PC-9 (cell line): Measurements from ENCODE around the gene STUB1. TPM values are rescaled to one million over a fixed set of nuclear protein-coding genes. Genes with fewer than 3 reads are reported as not detected.

Experiments
- BruUV-seq: library from RNA; stranded (reverse); fragments of 400-500 nt; replicated peaks from 2 replicates; lab custom pipeline; 2021; lab: Mats Ljungman, UMichigan
- CTCF ChIA-PET: fragments of 300-600 bp; sonication (Branson Sonifier 250); formaldehyde crosslinking; loops from one replicate; lab custom pipeline; 2022; ENCODE audit warnings: antibody characterized with exemption; lab: Charles Lee
- POLR2A ChIA-PET: fragments of 300-600 bp; sonication (Branson Sonifier 250); formaldehyde crosslinking; loops from one replicate; lab custom pipeline; 2022; ENCODE audit warnings: antibody characterized with exemption; ENCODE audit not compliant: unreplicated experiment; lab: Charles Lee
- DNase-seq, 2 experiments: peaks; one replicate each; pipeline versions ENCODE4 v3.0.0 to v3.0.0-alpha.2; 2015 to 2022; ENCODE audit warnings: mixed read lengths in 1 of 2
- H2AFZ ChIP-seq: fragments of 200-600 bp; sonication (generic); 2 replicates; pipeline ENCODE4 v1.8.1; 2017; ENCODE audit warnings: antibody characterized with exemption
- H3F3A ChIP-seq: fragments of 200-600 bp; sonication (generic); 2 replicates; pipeline ENCODE4 v1.8.1; 2017; ENCODE audit warnings: antibody characterized with exemption, mild to moderate bottlenecking, low read depth; ENCODE audit not compliant: insufficient read depth
- H3K27ac ChIP-seq: fragments of 200-600 bp; sonication (generic); 2 replicates; pipeline ENCODE4 v1.6.1; 2016; ENCODE audit warnings: mixed run types
- H3K27me3 ChIP-seq: fragments of 200-600 bp; sonication (generic); 2 replicates; pipeline ENCODE4 v1.6.1; 2016; ENCODE audit warnings: low read depth, mixed run types; ENCODE audit not compliant: insufficient read depth
- H3K36me3 ChIP-seq: fragments of 200-600 bp; sonication (generic); 2 replicates; pipeline ENCODE4 v1.6.1; 2016; ENCODE audit warnings: low read depth, mixed run types
- H3K4me1 ChIP-seq: fragments of 200-600 bp; sonication (generic); replicated peaks from 2 replicates; pipeline ENCODE4 v1.6.1; 2016; ENCODE audit warnings: mixed run types; ENCODE audit not compliant: insufficient read depth
- H3K4me2 ChIP-seq: fragments of 200-600 bp; sonication (generic); 2 replicates; pipeline ENCODE4 v1.6.1; 2017; ENCODE audit warnings: mixed run types
- H3K4me3 ChIP-seq: fragments of 200-600 bp; sonication (generic); 2 replicates; pipeline ENCODE4 v1.6.1; 2016; ENCODE audit warnings: mixed run types
- H3K79me2 ChIP-seq: fragments of 200-600 bp; sonication (generic); 2 replicates; pipeline ENCODE4 v1.6.1; 2017; ENCODE audit warnings: low read depth, mixed run types
- H3K9me2 ChIP-seq: fragments of 200-600 bp; sonication (generic); 2 replicates; pipeline ENCODE4 v1.8.1; 2017; ENCODE audit warnings: mild to moderate bottlenecking; ENCODE audit not compliant: insufficient read depth
- H3K9me3 ChIP-seq: fragments of 200-600 bp; sonication (generic); 2 replicates; pipeline ENCODE4 v1.8.1; 2016; ENCODE audit warnings: low read depth; ENCODE audit not compliant: insufficient read depth
- H4K20me1 ChIP-seq: fragments of 200-600 bp; sonication (generic); 2 replicates; pipeline ENCODE4 v1.8.1; 2017; ENCODE audit not compliant: insufficient read depth
- CTCF ChIP-seq: fragments of 200-600 bp; sonication (generic); conservative IDR thresholded peaks from 2 replicates; pipeline ENCODE4 v1.6.1; 2017; ENCODE audit warnings: mixed run types, antibody characterized with exemption, mild to moderate bottlenecking, moderate library complexity
- EZH2 ChIP-seq: fragments of 200-600 bp; sonication (generic); IDR thresholded peaks from 2 replicates; pipeline ENCODE4 v1.8.0; 2017; ENCODE audit warnings: antibody characterized with exemption, low read depth
- intact Hi-C: fragments of 100-400 bp; cut with micrococcal nuclease; formaldehyde crosslinking; loops from one replicate; pipeline ENCODE4 v1.10.0; 2022; ENCODE audit not compliant: unreplicated experiment
- total RNA-seq: library from RNA; stranded (reverse); gene quantifications from 2 replicates; pipeline ENCODE4 v1.2.3, GENCODE V29; 2021

STUB1 gene
- total RNA-seq, 1 experiment from 2014 or later: 174 TPM

DNA sequence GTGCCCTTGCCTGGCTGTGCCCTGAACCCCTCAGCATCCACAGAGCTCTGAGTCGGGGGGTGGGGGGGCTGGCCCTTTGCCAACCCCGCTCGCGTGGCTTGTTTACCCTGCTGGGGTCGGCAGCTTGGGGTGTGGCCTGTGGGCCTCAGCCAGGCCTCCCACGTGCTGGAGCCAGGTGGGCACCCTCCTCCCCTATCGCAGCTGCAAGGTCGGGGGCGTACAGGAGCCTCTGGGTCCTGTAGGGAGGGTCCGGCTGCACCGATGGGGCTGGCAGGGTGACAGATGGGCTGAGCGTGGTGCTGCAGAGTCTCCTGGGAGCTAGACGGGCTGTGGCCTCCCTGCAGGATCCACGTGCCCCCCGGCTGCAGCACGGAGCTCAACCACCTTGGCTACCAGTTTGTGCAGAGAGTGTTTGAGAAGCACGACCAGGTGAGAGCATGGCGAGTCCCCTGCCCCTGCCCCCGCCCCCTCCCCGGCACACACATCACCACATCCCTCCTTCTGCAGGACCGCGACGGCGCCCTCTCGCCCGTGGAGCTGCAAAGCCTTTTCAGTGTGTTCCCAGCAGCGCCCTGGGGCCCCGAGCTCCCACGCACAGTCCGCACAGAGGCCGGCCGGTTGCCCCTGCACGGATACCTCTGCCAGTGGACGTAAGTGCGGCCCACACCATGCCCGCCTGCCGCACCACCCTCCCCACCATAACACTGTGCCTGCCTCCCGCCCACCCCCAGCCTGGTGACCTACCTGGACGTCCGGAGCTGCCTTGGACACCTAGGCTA is 8.7 kb upstream of the STUB1 start:
- no peaks in the 10 kb centered on the region for H3K9me3 ChIP-seq
- DNase-seq: no peak
- no peak for TF ChIP-seq EZH2
- TF ChIP-seq CTCF: no peak
- POLR2A ChIA-PET: interaction anchor here (0.6 kb wide), 1 partner anchor 37 kb away, joined by 4 read pairs; no protein-coding TSS in a partner anchor
- no peak overlapping the region for H3K4me3 ChIP-seq
- no peak overlapping the region for H2AFZ ChIP-seq
- intact Hi-C loops: no loop called here
- peaks cover 9% of the 10 kb centered on the region; the same call in 1 of the 2 replicates for H3K4me1 ChIP-seq
- H3K27ac ChIP-seq: no peak overlapping the region
- no peaks in the 10 kb centered on the region for H3K36me3 ChIP-seq
- peaks cover 21% of the 10 kb centered on the region for H3K79me2 ChIP-seq
- no peak overlapping the region for H3K4me2 ChIP-seq
- no TSS peak for BruUV-seq
- no peaks in the 10 kb centered on the region for H3K9me2 ChIP-seq
- H3K27me3 ChIP-seq: no peaks in the 10 kb centered on the region
- CTCF ChIA-PET: interaction anchor here (0.6 kb wide), 1 partner anchor 334 kb away, joined by 6 read pairs; no protein-coding TSS in a partner anchor
- peaks cover 16% of the 10 kb centered on the region; the same call in 1 of the 2 replicates for H3F3A ChIP-seq
- no peaks in the 10 kb centered on the region; the same call in 1 of the 2 replicates for H4K20me1 ChIP-seq

- Histone ChIP-seq H3K4me1 (peaks cover 9% of the 10 kb centered on the region; the same call in 1 of the 2 replicates), H3K4me2 (no peak overlapping the region), H4K20me1 (no peaks in the 10 kb centered on the region; the same call in 1 of the 2 replicates), H3K4me3 (no peak overlapping the region), H3K79me2 (peaks cover 21% of the 10 kb centered on the region), H3K9me2 (no peaks in the 10 kb centered on the region), H3K36me3 (no peaks in the 10 kb centered on the region), H3K27ac (no peak overlapping the region), H3F3A (peaks cover 9% of the 10 kb centered on the region; the same call in 1 of the 2 replicates), H3K27me3 (no peaks in the 10 kb centered on the region), H2AFZ (no peak overlapping the region), H3K9me3 (no peaks in the 10 kb centered on the region)
- ChIA-PET CTCF (no interaction called here), POLR2A (interaction anchor here (0.5 kb wide), 1 partner anchor 633 kb away, joined by 4 read pairs; no protein-coding TSS in a partner anchor)
- no peak for DNase-seq
- no TSS peak for BruUV-seq
- intact Hi-C loops: no loop called here
- TF ChIP-seq CTCF: no peak
- no peak for TF ChIP-seq EZH2
These were observed 7.8 kb upstream of the STUB1 start for GRCh38 chr16:672371-672770.

DNA sequence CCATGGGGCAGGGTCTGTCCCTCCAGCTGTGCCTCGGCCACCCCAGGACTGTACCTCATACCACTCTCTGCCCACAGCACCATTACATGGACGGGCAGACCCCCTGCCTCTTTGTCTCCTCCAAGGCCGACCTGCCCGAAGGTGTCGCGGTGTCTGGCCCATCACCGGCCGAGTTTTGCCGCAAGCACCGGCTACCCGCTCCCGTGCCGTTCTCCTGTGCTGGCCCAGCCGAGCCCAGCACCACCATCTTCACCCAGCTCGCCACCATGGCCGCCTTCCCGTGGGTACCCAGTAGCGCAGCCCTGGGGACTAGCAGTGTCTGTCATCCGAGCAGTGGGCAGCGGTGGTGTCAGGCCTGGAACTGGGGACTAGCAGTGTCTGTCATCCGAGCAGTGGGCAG is 7.4 kb upstream of the STUB1 start:
- H4K20me1 ChIP-seq: no peaks in the 10 kb centered on the region; the same call in 1 of the 2 replicates
- DNase-seq: no peak
- H3K4me3 ChIP-seq: no peak overlapping the region
- peaks cover 21% of the 10 kb centered on the region for H3K79me2 ChIP-seq
- no peaks in the 10 kb centered on the region for H3K36me3 ChIP-seq
- no peak overlapping the region for H3K4me2 ChIP-seq
- POLR2A ChIA-PET: no interaction called here
- intact Hi-C loops: no loop called here
- TF ChIP-seq EZH2 (no peak), CTCF (no peak)
- H3F3A ChIP-seq: peaks cover 6% of the 10 kb centered on the region; the same call in 1 of the 2 replicates
- H3K9me3 ChIP-seq: no peaks in the 10 kb centered on the region
- H2AFZ ChIP-seq: no peak overlapping the region
- no peaks in the 10 kb centered on the region for H3K9me2 ChIP-seq
- CTCF ChIA-PET: no interaction called here
- H3K27ac ChIP-seq: no peak overlapping the region
- peaks cover 5% of the 10 kb centered on the region; the same call in 1 of the 2 replicates for H3K4me1 ChIP-seq
- no peaks in the 10 kb centered on the region for H3K27me3 ChIP-seq
- BruUV-seq: no TSS peak
